Activated CD8-positive, alpha-beta memory T cell treated with anti-CD3 and anti-CD28 coated beads for 48 hours (primary cell): ENCODE data around the gene PRCC.

ENCODE experiments used
- DNase-seq, 3 experiments: peaks; one replicate each; pipeline ENCODE4 v3.0.0-alpha.2; 2020; ENCODE audit warnings: low read depth in 2 of 3, low spot score in 2 of 3

PRCC gene

DNA sequence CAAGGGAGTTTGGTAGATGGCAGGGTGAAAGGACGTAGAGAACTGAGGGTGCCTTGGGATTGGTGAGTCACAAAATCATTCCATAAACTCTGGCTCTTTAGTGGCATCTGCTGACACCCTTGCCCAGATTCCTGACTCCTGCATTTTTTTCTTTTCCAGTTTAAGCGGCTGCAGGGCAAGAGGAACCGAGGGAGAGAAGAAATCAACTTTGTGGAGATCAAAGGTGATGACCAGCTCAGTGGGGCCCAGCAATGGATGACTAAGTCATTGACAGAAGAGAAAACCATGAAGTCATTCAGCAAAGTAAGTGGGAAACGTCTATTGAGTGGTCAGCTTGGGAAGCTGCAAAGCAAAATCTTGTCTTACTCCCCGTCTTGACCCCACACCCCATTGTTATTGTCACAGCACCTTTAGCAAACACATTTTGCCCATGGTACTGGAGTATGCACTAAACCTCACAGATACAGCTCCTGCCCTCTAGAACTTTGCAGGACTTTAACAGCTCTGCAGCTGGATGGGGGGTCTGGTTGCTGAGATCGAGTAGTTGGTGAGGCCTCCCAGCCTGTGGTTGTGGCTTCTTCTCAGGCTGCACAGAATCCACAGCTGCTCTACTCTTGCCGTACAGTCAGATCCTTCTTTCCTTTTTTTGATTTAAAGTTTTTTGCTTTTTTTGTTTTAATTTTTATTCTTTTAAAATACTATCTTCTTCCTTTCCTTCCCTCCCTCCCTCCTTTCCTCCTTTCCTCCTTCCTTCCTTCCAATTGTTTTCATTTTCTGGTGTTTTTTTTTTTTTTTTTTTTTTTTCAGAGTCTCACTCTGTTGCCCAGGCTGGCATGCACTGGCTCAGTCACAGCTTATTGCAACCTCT lies 27.4 kb downstream of the PRCC start:
- no peak for DNase-seq

- no peak for DNase-seq
Observed at GRCh38 chr1:156795374-156795733, 28.0 kb downstream of the PRCC start.

DNA sequence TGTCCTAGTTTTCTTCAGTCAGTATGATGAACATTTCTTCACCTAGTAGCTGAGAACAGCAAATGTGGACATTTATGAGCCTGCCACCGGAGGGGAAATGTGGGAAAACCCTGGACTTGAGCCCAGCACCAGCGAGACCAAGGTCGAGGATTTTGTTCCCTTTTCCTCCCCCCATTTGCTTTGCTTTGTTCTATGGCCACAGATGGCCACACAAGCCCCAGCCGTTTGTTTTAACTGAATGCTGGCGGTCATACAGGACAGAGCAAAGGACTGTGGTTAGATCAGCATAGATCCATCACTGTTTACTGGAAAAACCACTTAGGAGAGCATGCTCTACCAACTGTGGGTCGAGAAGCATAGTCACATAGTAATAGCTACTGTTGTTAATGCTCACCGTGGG lies 28.5 kb downstream of the PRCC start:
- no peak for DNase-seq

DNA sequence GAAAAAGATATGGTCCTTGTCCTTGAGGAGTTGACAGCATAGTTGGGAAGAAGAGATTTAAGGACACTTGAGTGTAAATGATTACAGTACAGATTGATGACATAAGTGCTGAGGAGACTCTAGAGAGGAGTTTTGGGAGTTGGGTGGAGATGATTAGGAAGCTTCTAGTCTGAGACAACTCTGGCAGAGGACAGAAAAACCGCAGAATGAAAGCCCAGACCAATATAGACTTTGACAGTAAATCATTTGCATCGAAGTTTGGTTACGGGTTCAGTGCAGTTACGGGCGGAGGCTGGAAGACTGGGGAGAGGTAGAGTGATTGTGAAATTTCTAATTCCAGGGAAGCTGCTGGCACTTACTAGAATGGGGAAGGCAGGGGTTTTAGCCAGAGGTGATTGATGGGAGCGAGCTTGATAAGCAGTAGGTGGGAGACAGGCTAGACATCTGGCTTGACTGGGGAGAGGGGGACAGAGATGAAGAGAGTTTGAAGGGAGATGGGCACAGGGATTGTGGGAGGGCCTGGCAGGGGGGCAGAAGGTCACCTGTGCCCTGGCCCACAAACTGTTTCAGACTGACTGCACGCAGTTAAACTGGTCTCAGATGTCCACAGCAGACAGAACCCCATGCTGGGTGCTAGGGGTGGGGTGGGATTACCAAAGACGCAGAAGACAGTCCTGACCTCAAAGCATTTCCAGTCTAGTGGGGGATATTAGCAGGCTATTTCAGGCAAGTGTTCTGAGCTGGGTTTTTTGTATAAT lies 29.2 kb downstream of the PRCC start:
- no peak for DNase-seq

- DNase-seq: no peak
Observed at GRCh38 chr1:156797212-156797871, 30.0 kb downstream of the PRCC start.

GRCh38 chr1:156801409-156802121 lies 34.2 kb downstream of the PRCC start:
- no peak for DNase-seq

- no peak for DNase-seq
Observed at GRCh38 chr1:156802421-156802935, 35.1 kb downstream of the PRCC start.

GRCh38 chr1:156803086-156803851 lies 35.9 kb downstream of the PRCC start:
- no peak for DNase-seq

DNA sequence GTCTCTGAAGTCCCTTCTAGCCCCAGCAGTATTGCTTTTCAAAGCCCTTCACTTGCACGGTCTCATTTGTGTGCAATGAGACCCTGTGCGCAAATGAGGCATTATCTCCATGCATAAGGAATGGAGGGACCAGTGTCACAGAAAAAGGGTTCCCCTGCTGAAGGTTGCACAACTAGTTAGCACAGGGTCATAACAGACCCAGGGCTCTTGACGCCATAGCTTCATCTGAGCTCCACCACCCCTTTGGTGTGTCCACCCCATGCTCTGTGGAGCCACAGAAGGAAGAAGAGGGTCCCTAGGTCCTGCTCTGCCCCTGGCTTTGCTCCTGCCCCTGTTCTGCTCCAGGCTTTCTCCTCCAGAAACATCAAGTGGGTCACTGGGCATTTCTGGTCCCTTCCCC lies 36.7 kb downstream of the PRCC start:
- no peak for DNase-seq

- DNase-seq: no peak
Observed at GRCh38 chr1:156804572-156805243, 37.4 kb downstream of the PRCC start.

DNA sequence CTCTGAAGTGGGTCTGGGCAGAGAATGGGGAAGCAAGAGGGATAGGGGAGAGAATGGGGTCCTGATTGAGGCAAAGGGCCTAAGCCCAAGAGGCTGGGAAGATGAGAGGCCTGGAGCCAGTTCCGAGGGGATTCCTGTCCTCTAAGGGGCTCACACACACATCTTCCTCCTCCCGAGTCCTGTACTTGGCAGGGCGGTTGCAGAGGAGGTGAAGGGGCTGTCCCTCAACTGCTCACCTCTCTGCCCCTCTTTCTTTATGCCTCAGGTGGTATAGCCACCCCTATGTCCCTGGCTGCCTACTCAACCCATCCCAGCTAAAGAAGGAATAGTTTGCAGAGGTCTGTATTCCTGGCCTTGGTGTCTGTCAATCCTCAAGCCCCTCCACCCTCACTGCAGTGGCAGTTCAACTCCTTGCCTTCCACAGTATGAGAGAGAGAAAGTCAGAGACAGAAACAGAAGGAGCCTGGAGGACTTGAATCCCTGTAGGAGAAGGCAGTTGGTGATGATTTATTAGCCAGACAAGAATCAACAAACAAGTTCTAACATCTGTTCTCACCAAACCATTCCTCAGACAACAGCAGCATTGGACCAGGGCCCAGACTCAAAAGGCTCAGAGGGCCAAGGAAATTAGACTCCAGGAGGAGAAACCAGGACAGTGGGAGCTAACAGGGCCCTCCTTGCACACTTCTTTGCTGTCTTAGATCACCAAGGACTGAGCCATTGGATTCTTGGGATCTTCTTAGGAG lies 38.6 kb downstream of the PRCC start:
- no peak for DNase-seq

DNA sequence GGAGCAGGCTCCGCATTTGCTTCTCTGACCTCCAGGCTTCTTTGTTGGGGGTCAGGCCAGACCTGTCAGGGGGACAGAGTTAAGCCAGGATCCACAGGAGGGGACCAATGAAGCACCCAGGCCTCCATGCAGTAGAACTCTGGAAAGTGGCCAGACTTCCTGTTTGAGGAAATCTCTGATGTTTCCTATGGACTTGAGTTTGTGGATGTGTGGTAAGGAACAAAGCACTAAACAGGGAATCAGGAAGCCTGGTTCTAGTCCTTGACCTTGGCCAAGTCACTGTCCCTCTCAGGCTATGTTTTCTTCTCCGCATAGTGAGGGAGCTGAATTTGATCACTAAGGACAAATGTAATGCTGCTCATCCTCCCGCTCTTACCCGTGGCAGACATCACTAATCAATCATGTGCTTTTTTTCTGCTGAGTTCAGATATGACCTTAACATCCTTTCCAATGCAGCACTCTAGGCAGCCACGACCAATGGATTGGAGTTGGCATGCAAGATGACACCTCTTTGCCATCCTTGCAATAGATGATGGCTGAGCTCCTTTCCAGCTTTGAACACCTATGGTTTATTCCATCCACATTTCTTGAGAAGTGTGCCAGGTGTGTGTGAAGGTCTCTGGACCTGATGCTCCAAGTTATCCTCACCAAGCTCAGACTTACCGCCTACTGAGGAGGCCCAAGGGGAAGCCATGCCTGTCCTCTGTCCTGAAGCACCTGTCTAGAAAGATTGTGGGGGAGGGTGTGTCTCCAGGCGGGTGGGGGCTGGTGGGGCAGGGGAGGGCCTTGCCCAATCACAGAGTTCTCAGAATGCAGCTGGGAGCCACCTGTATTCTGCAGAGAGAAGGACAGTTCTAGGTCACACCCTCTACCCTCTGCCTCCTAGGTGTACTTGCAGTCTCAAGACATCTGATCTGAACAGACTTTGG lies 39.4 kb downstream of the PRCC start:
- no peak for DNase-seq

DNA sequence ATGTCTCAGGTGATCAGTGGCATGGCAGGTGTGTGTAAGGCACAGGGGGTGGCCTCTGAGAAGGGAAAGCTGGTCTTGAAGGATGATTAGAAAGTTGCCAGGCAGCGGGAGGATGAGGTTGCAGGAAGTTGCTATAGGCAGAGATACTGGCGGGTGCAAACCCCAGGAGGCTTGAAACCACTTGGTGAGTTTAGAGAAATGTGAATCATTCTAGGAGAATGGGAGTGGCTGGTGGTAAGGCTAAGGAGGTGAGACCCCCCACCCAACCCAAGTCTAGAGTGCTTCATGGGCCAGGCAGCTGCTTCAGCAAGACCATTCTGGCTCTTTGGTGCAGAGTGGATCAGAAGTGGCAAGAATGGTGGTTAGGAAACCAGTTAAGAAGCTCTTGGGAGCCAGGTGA lies 40.3 kb downstream of the PRCC start:
- no peak for DNase-seq

DNA sequence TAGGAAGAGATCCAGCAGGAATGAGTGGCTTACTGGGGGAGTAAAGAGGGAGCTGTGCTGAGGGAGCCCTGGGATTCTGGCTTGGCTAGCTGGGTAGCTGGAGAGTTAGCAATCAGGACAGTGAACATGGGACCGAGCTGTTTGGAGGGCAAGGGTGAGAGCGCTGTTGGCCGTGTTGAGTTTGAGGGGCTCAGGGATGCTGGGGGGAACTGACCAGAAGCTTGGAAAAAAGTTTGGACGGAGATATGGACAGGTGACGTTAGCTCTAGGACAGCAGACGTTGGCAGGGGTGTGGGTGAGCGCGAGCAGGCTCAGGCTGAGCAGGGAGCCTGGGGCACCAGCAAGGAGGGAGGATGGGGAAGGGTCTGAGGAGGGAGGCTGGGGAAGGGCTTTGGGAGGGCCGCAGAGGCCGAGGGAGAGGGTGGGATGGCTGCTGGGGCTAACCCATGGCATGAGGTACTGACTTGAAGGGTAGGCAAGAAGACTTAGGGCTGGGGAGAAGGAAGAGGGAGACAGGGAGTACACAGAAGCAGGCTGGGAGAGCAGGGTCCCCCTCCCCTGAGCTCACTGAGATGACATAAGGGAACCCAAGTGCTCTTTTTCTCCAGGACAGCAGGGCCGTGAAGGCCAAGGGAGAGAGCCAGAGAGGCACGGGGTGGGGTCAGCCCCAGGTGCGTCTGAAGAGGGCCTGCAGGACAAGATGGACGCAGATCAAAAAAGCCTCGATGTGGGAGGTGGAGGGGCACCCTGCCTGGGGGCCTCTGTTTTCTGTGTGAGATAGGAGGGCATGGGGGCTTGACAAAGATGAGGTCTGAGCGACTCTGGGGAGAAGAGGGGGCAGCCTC lies 41.1 kb downstream of the PRCC start:
- no peak for DNase-seq

DNA sequence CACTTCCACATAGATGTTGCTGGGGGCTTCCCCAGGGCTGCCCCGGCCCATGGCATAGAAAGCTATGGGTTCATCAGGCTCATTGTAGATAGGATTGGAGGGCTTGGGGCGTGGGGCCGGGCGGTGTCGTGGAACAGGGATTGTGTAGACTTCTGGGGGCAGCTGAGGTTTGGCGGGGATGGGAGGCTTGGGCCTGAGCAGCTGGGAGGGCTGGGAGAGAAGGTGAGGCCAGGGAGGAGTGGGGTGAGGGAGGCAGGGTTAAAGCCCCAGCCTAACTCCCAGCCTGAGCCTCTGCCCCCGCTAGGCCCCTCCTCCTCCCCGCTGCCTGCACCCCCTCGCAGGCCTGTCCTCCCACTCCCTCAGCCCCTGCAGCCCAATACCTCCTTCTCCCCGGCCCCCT lies 41.9 kb downstream of the PRCC start:
- DNase-seq: no peak

GRCh38 chr1:156809711-156810366 lies 42.5 kb downstream of the PRCC start:
- DNase-seq: no peak

DNA sequence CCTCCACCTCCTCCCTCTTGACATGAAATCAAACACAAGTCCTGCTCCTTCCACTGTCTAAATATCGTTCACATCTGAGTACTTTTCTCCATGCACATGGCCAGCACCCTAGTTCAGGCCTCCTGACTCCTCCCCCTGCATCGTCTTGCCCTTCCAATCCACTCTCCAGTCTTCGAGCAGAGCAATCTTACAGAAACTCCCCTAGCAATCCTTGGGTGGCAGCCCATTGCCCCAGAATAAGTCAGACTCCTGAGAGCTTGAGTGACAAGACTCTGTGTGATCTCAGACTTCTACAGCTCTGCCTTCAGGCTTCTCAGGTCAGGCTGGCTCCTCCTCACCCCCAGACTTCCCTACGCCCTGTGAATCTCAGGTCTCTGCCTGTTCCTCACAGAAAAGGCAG lies 43.8 kb downstream of the PRCC start:
- no peak for DNase-seq
